Tibial artery (tissue), 4 donors: ENCODE measurements around the gene LDLRAD3.
"Not testable (repeated sequence)": the region's sequence is repeated elsewhere in the genome, so short reads cannot be mapped to it uniquely, and the experiment has no call there.

ENCODE experiments used
- DNase-seq, 2 donors: peaks; one replicate each; pipeline ENCODE4 v3.0.0-alpha.2; 2019
- H3K27ac ChIP-seq, 2 donors: fragments of 200-600 bp; sonication (generic) in 1 of 2; 1 replicate in 1 of 2; 2 replicates in 1 of 2; pipeline ENCODE4 v1.5.1; 2018 to 2019; ENCODE audit warnings: mild to moderate bottlenecking in 1 of 2
- H3K27me3 ChIP-seq, 2 donors: fragments of 200-600 bp; sonication (generic) in 1 of 2; one replicate each; pipeline versions ENCODE4 v1.5.1 to v1.6.0; 2016 to 2019
- H3K36me3 ChIP-seq, 3 donors: fragments of 200-600 bp; sonication (generic) in 2 of 3; one replicate each; pipeline ENCODE4 v1.5.1; 2016 to 2019; ENCODE audit warnings: mild to moderate bottlenecking in 2 of 3
- H3K4me1 ChIP-seq, 4 donors: fragments of 200-600 bp; sonication (generic) in 2 of 4; 1 replicate in 3 of 4; 2 replicates in 1 of 4; pipeline ENCODE4 v1.5.1; 2016 to 2019
- H3K4me3 ChIP-seq, 2 donors: fragments of 200-600 bp; sonication (generic) in 1 of 2; 1 replicate in 1 of 2; 2 replicates in 1 of 2; pipeline ENCODE4 v1.5.1; 2018 to 2019; ENCODE audit warnings: mild to moderate bottlenecking in 2 of 2
- H3K9me3 ChIP-seq, 3 donors: fragments of 200-600 bp; sonication (generic) in 1 of 3; one replicate each; pipeline ENCODE4 v1.5.1; 2016 to 2019
- intact Hi-C: fragments of 100-400 bp; cut with DNase I; formaldehyde crosslinking; loops from one replicate; pipeline ENCODE4 v1.15.0; 2023; ENCODE audit warnings: low total_unique reads
- TF ChIP-seq, protein P1 (sequence below), 2 experiments: fragments of 200-600 bp in 1 of 2; fragments of 450-650 bp in 1 of 2; IDR thresholded peaks; one replicate each; pipeline ENCODE4 v1.5.1; 2017 to 2019; ENCODE audit warnings: antibody characterized with exemption in 2 of 2, mild to moderate bottlenecking in 1 of 2, moderate library complexity in 1 of 2

Gene LDLRAD3

DNA sequence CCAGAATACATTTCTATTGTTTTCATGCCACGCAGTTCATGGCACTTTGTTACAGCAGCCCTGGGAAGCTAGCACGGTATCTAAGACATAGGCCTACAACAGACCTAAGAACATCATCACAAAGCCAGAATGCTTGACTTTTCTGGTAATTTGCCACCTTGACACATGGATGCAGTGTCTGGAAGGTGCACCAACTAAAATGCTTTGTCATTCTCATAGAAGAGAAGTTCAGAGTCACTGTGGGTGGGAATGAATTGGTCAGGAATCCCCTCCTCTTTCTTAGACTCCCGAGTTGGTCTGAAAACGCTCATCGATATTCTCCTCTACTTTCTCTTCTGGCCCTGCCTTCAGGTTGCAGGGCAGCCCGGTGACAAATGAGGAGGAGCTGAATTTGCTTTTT is 223.9 kb downstream of the LDLRAD3 start:
- TF ChIP-seq, protein P1, sequence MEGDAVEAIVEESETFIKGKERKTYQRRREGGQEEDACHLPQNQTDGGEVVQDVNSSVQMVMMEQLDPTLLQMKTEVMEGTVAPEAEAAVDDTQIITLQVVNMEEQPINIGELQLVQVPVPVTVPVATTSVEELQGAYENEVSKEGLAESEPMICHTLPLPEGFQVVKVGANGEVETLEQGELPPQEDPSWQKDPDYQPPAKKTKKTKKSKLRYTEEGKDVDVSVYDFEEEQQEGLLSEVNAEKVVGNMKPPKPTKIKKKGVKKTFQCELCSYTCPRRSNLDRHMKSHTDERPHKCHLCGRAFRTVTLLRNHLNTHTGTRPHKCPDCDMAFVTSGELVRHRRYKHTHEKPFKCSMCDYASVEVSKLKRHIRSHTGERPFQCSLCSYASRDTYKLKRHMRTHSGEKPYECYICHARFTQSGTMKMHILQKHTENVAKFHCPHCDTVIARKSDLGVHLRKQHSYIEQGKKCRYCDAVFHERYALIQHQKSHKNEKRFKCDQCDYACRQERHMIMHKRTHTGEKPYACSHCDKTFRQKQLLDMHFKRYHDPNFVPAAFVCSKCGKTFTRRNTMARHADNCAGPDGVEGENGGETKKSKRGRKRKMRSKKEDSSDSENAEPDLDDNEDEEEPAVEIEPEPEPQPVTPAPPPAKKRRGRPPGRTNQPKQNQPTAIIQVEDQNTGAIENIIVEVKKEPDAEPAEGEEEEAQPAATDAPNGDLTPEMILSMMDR (IDR thresholded peaks at IDR 0.05) = no peak
- no peak for DNase-seq
- intact Hi-C loops = no loop called here
- Histone ChIP-seq H3K4me3 (no peak overlapping the region), H3K9me3 (peaks cover 0 to 6% (median 0%) of the 10 kb centered on the region in 3 donors), H3K27me3 (no peaks in the 10 kb centered on the region), H3K36me3 (no peaks in the 10 kb centered on the region), H3K4me1 (peaks cover 0 to 6% (median under 1%) of the 10 kb centered on the region in 4 donors), H3K27ac (no peak overlapping the region)

DNA sequence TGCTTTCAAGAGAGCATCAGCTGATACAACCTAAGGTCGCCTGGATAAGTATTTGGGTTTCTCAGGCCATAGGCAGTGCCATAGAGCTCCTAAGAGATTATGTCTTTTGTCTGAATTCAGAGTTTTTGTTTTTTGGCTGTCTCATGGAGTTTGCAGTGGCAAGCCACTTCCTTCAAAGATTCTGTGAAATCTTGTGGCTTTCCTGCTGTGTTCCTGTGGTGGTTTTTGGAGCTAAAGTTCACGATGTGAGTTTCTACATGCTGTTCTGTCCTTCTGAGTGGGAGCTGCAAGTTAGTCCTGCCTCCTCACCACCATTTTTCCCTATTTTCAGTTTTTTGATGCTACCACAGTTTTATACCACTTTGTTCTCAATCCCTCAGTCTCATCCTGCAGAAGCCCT is 234.0 kb downstream of the LDLRAD3 start:
- intact Hi-C loops = no loop called here
- TF ChIP-seq, protein P1 (IDR thresholded peaks at IDR 0.05) = no peak

DNA sequence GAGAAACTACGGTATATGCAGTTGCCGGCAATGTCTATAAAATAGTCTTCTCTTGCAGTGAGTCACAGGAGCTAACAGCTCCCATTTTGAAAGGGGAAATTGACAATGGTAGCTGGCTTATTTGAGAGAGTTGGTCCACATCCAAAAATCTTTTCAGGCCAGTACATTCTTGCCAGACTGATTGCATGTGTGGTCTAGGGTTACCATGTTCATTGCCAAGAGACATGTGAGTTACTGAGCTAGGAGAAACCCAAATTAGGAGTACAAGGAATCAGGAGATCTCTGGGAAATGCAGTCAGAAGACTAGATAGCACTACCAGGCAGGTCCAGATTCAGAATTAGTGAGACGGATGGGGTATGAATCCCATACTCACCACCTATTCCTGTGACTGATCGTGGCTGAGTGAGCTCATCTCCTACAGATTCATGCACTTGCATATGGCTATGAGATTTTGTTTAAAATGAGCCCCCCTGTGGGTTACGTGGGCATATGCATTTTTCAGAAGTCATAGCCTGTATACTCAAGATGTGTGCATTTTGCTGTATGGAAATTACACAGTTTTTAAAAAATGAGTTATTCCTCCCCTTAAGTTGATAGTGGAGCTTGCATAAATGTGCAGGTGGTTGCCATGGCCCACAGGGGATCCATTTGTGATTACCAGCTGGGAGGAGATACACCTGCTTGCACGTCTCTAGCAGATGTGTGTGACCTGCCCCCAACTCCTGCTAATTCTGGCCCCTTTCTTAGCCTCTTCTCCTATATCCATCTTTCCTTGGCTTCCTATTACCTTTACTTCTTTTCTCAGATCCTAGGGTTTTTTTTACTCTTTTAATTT is 242.7 kb downstream of the LDLRAD3 start:
- Histone ChIP-seq H3K4me1 (no peaks in the 10 kb centered on the region), H3K36me3 (no peaks in the 10 kb centered on the region), H3K9me3 (no peaks in the 10 kb centered on the region), H3K27me3 (no peaks in the 10 kb centered on the region), H3K27ac (no peak overlapping the region), H3K4me3 (no peak overlapping the region)
- no peak for DNase-seq
- intact Hi-C loops = no loop called here
- TF ChIP-seq, protein P1 (IDR thresholded peaks at IDR 0.05) = no peak

More for the DNA sequence above, 234.0 kb downstream of the LDLRAD3 start:
- no peaks in the 10 kb centered on the region for H3K36me3 ChIP-seq
- no peaks in the 10 kb centered on the region for H3K9me3 ChIP-seq
- H3K27me3 ChIP-seq = no peaks in the 10 kb centered on the region
- DNase-seq = no peak
- H3K27ac ChIP-seq = no peak overlapping the region
- no peak overlapping the region for H3K4me3 ChIP-seq
- no peaks in the 10 kb centered on the region for H3K4me1 ChIP-seq

DNA sequence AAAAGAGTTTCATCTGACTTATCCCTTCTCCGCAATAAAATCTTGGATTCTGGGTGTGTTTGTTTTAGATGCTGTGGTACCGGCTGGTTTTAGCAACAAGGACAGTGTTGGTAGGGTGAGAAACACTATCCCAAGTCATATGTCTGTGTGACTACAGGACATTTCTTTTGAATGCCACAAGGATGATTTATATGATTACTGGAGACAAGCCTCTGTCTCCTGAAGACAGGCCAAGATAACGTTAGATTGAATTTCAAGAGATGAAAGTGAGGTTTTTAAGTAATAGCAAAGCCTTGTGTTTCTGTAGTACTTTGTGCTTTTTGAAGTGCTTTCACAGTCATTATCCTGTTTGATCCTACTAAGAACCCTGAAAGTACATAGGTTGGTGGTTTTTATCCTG is 243.8 kb downstream of the LDLRAD3 start:
- TF ChIP-seq, protein P1 (IDR thresholded peaks at IDR 0.05) = no peak
- Histone ChIP-seq H3K4me1 (no peaks in the 10 kb centered on the region), H3K27me3 (no peaks in the 10 kb centered on the region), H3K27ac (no peak overlapping the region), H3K9me3 (no peaks in the 10 kb centered on the region), H3K36me3 (no peaks in the 10 kb centered on the region), H3K4me3 (no peak overlapping the region)
- DNase-seq = no peak
- intact Hi-C loops = no loop called here

DNA sequence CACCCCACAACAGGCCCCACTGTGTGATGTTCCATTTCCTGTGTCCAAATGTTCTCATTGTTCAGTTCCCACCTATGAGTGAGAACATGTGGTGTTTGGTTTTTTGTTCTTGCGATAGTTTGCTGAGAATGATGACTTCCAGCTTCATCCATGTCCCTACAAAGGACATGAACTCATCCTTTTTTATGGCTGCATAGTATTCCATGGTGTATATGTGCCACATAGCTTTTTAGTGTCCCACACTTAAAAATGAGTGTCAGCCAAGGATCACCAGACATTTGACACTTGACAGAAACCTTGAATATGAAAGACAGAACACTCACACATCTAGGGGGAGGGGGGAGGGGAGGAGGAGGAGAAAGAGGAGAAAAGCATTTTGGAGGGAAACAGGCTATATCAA is 245.9 kb downstream of the LDLRAD3 start:
- H3K27ac ChIP-seq, intact Hi-C loops: not testable (repeated sequence)

DNA sequence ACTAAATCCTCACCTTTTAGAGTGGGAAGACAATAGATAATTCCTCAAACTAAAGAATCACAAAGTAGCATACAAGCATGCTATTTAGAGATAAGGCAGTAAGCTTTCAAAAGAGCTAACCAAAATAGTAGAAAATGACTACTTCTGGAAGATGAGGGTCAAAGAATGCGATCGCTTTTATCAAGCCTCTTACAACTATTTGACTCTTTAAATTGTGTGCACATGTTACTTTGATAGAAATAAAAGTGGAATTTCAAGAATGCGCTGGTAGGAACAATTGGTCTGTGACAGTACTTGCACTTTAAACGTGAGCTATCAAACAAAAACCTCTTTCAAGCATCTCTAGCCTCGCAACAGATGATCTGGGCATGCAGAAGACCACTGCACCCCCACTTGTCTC is 248.1 kb downstream of the LDLRAD3 start:
- Histone ChIP-seq H3K36me3 (no peaks in the 10 kb centered on the region), H3K4me1 (peaks cover 0 to 7% (median 0%) of the 10 kb centered on the region in 4 donors), H3K4me3 (no peak overlapping the region), H3K27ac (no peak overlapping the region), H3K27me3 (no peaks in the 10 kb centered on the region), H3K9me3 (no peaks in the 10 kb centered on the region)
- TF ChIP-seq, protein P1 (IDR thresholded peaks at IDR 0.05) = no peak
- DNase-seq = no peak
- intact Hi-C loops = no loop called here

More for the DNA sequence above, 245.9 kb downstream of the LDLRAD3 start:
- not testable (repeated sequence) for H3K4me3 ChIP-seq, H3K4me1 ChIP-seq, DNase-seq, H3K36me3 ChIP-seq, H3K27me3 ChIP-seq, H3K9me3 ChIP-seq
